Measurements from ENCODE around the gene MGAT4C. TPM values are rescaled to one million over a fixed set of nuclear protein-coding genes. Genes with fewer than 3 reads are reported as not detected.
"Not testable (repeated sequence)": the region's sequence is repeated elsewhere in the genome, so short reads cannot be mapped to it uniquely, and the experiment has no call there.

The MGAT4C gene
- total RNA-seq, 2 experiments from 2014 or later: not detected

DNA sequence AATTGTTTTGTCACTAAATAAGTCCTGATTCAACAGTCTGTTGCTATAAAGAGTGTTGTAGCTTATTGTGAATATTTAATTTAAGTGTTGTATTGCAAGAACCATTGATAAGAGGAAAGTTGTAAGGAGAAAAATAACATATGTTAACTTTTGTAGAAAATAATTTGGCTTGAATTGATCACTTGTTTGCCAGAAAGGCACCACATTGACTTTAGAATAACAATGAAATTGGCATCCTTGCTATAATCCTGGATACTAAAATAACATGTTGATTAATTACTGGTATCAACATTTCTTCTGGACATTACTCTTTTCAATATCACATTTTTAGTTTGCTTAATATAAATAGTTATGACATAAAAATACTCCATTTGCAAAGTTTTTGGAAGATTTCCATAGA, 159.0 kb downstream of the MGAT4C start:
- Mint-ChIP-seq H3K9me3 (ENCODE audit: insufficient read depth) (no peaks in the 10 kb centered on the region), H3K27me3 (ENCODE audit: low read depth) (no peaks in the 10 kb centered on the region), H3K4me1 (ENCODE audit: low read depth) (no peaks in the 10 kb centered on the region), H3K4me3 (no peak overlapping the region), H3K36me3 (ENCODE audit: low read depth) (no peaks in the 10 kb centered on the region), H3K27ac (no peak overlapping the region)
- no peak for DNase-seq
- ChIA-PET CTCF (no interaction called here), POLR2A (no interaction called here)
- no peak for ATAC-seq

DNA sequence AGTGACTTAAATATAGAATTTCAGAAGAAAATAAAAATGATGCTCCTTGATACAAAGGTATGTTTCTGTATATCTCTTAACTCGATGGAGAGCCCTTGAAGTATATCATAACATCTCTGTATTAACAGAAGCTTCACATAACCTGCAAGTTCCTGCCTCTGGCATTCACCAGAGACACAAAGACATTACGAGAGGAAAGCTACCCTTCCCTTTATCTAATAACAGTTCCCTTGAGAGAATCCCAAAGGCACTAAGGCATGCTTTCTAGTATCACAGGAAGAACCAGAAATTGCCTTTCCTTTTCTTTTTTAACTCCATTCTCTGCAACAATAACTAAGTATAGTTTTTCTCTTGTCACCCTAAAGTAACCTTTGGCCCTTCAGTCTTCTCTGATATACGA, 164.5 kb downstream of the MGAT4C start:
- Mint-ChIP-seq H3K4me1 (ENCODE audit: low read depth) (no peaks in the 10 kb centered on the region), H3K27me3 (ENCODE audit: low read depth) (no peaks in the 10 kb centered on the region), H3K27ac (no peak overlapping the region), H3K9me3 (ENCODE audit: insufficient read depth) (no peaks in the 10 kb centered on the region), H3K4me3 (no peak overlapping the region), H3K36me3 (ENCODE audit: low read depth) (no peaks in the 10 kb centered on the region)
- no peak for ATAC-seq
- no peak for DNase-seq
- ChIA-PET CTCF (interaction anchor here (0.7 kb wide), 1 partner anchor 595 kb away, joined by 3 read pairs; no protein-coding TSS in a partner anchor), POLR2A (no interaction called here)

DNA sequence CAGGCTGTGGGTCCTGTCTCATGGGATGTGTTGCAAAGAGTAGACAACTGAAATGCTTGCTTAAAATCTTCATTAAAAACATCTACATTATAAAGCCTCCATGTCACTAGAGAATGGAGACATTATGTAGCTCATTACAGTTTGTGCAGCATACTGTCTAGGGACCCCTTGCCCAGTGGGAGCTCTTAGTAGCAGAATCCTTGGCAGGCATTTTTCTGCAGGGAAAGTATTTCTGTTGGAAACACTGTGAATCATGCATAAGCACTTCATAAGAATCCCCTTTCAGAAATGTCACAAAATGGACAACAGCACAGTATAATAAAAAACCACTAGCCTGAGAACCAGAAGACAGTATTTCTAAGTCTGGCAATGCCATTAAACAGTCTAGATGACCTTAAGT, 174.3 kb downstream of the MGAT4C start:
- ATAC-seq (no peak), DNase-seq (no peak)
- Mint-ChIP-seq H3K36me3 (ENCODE audit: low read depth) (no peaks in the 10 kb centered on the region), H3K27ac (no peak overlapping the region), H3K4me3 (no peak overlapping the region), H3K9me3 (ENCODE audit: insufficient read depth) (no peaks in the 10 kb centered on the region), H3K27me3 (ENCODE audit: low read depth) (no peaks in the 10 kb centered on the region), H3K4me1 (ENCODE audit: low read depth) (no peaks in the 10 kb centered on the region)
- POLR2A ChIA-PET: no interaction called here
- CTCF ChIA-PET: no interaction called here

DNA sequence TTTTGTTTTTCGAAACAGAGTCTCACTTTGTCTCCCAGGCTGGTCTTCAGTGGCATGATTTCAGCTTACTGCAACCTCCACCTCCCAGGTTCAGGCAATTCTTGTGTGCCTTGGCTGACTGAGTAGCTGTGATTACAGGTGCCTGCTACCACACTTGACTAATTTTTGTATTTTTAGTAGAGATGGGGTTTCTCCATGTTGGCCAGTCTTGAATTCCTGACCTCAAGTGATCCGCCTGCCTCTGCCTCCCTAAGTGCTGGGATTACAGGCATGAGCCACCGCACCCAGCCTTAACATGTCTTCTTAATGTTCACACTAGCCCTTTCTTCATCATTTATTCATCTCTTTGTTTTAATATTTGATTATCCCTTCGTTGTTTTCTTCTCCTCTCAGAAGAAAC, 197.1 kb downstream of the MGAT4C start:
- POLR2A ChIA-PET; H3K27me3 Mint-ChIP-seq (ENCODE audit: low read depth); CTCF ChIA-PET; H3K4me3 Mint-ChIP-seq; H3K9me3 Mint-ChIP-seq (ENCODE audit: insufficient read depth); DNase-seq; H3K36me3 Mint-ChIP-seq (ENCODE audit: low read depth); H3K4me1 Mint-ChIP-seq (ENCODE audit: low read depth); ATAC-seq; H3K27ac Mint-ChIP-seq: not testable (repeated sequence)

DNA sequence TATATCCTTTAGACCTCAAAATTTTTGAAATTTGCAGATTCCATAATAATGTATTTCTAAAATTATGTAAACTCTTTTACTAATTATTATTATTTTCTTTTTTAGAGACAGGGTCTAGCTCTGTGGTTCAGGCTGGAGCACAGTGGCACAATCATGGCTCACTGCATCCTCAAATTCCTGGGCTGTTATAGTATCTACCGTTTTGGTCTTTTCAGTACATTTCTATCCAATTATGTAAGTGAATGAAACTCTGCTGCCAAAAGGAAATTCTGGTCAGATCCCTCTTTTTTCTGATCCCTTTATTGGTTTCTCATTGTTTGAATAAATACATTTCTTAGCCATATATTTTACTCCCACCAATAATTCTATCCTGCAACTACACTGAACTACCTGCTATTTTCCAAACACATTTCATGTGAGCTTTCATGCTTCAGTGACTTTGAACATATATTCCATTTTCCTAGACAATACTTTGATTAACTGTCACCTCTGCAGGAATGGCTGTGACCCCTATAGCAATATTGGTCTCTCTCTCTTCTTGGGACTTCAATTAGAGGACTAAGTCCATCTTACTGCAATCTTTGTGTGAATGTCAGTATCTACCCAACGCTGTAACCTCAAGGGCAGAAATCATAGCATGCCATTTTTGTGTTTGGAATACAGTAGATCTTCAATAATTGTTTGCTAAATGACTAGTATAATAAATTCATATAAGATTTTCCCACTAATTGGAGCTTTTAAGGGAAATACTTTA, 198.9 kb downstream of the MGAT4C start:
- Mint-ChIP-seq H3K27me3 (ENCODE audit: low read depth) (no peaks in the 10 kb centered on the region), H3K4me1 (ENCODE audit: low read depth) (no peaks in the 10 kb centered on the region), H3K36me3 (ENCODE audit: low read depth) (no peaks in the 10 kb centered on the region), H3K27ac (no peak overlapping the region), H3K9me3 (ENCODE audit: insufficient read depth) (peaks cover 4% of the 10 kb centered on the region), H3K4me3 (no peak overlapping the region)
- CTCF ChIA-PET: no interaction called here
- POLR2A ChIA-PET: no interaction called here
- ATAC-seq (no peak), DNase-seq (no peak)

DNA sequence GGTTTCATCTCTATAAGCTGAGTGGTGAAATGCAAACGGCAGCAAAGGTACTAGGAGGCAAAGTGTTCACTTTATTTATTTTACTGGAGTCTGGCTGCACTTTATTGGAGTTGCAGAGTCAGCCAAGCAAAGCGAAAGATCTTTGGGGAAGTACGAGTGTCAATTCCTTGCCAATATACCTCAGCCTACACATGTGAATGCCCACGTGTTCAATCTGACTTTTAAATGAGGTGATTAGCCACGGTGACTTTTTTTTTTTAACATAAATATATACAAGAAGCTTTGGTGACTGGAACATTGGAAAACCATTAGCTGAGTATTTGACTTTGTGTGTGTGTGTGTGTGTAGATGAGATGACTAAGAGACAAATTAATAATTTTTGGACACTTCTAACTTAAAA, 203.3 kb downstream of the MGAT4C start:
- POLR2A ChIA-PET: no interaction called here
- ATAC-seq (no peak), DNase-seq (no peak)
- CTCF ChIA-PET: no interaction called here
- H3K4me3 Mint-ChIP-seq: no peak overlapping the region
- H3K9me3 Mint-ChIP-seq (ENCODE audit: insufficient read depth): peaks cover 2% of the 10 kb centered on the region
- no peaks in the 10 kb centered on the region for H3K27me3 Mint-ChIP-seq (ENCODE audit: low read depth)
- H3K27ac Mint-ChIP-seq: no peak overlapping the region
- H3K36me3 Mint-ChIP-seq (ENCODE audit: low read depth): no peaks in the 10 kb centered on the region
- H3K4me1 Mint-ChIP-seq (ENCODE audit: low read depth): no peaks in the 10 kb centered on the region

DNA sequence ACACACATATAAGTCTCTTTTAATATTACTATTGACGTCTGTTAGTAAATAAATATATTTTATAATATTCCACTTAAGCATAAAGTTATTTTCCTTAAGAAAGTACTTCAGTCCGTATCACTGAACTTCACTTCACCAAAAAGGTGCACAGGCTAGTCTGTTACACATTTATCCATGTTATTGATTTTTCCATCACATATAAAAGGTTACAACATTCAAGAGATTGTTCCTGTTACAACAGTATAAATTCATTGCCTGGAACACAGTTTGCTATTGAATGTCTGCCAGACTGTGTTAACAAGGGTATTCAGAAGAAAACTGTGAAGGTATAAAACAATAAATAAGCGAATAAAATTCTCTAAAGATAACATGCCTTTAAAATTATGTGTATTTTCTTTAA, 206.2 kb downstream of the MGAT4C start:
- CTCF ChIA-PET: no interaction called here
- POLR2A ChIA-PET: no interaction called here
- Mint-ChIP-seq H3K36me3 (ENCODE audit: low read depth) (no peaks in the 10 kb centered on the region), H3K4me3 (no peak overlapping the region), H3K9me3 (ENCODE audit: insufficient read depth) (peaks cover 10% of the 10 kb centered on the region), H3K27me3 (ENCODE audit: low read depth) (no peaks in the 10 kb centered on the region), H3K27ac (no peak overlapping the region), H3K4me1 (ENCODE audit: low read depth) (no peaks in the 10 kb centered on the region)
- DNase-seq (no peak), ATAC-seq (no peak)

DNA sequence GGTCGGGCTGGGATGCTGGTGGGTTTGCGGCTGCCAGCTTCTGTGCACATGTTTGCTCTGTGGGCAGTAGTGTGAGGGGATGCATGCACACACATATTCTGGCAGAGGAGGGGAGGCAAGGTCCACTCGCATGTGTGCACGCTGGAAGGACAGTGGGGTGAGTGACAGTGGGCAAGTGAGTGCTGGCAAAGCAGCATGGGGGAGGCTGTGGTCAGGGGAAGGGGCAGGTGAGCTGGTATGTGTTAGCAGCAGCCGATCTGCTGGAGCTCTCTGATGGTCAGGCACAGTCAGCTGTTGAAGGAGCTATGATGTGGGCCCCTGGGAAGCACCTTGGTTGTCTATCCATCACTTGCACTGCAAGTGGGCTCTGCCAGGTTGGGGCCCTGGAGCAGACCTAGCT, 211.8 kb downstream of the MGAT4C start:
- ATAC-seq (no peak), DNase-seq (no peak)
- ChIA-PET POLR2A (interaction anchor here (0.6 kb wide), 1 partner anchor 363 kb away, joined by 3 read pairs; no protein-coding TSS in a partner anchor), CTCF (no interaction called here)
- Mint-ChIP-seq H3K4me1 (ENCODE audit: low read depth) (no peaks in the 10 kb centered on the region), H3K27me3 (ENCODE audit: low read depth) (no peaks in the 10 kb centered on the region), H3K27ac (no peak overlapping the region), H3K4me3 (no peak overlapping the region), H3K9me3 (ENCODE audit: insufficient read depth) (peaks cover 16% of the 10 kb centered on the region), H3K36me3 (ENCODE audit: low read depth) (no peaks in the 10 kb centered on the region)

DNA sequence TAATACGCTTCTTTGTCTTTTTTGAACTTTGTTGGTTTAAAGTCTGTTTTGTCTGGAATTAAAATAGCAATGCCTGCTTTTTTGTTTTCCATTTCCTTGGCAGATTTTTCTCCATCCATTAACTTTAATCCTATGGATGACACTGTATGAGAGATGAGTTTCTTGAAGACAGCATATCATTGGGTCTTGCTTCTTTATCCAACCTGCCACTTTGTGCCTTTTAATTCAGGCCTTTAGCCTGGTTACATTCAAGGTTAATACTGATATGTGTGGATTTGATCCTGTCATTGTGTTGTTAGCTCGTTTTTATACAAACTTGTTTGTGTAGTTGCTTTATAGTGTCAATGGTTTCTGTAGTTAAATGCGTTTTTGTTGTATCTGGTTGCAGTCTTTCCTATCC, 214.1 kb downstream of the MGAT4C start:
- no peak for DNase-seq
- ChIA-PET CTCF (no interaction called here), POLR2A (no interaction called here)
- H3K4me1 Mint-ChIP-seq (ENCODE audit: low read depth): no peaks in the 10 kb centered on the region
- no peaks in the 10 kb centered on the region for H3K27me3 Mint-ChIP-seq (ENCODE audit: low read depth)
- H3K9me3 Mint-ChIP-seq (ENCODE audit: insufficient read depth): peaks cover 14% of the 10 kb centered on the region
- ATAC-seq: no peak
- H3K27ac Mint-ChIP-seq: no peak overlapping the region
- H3K36me3 Mint-ChIP-seq (ENCODE audit: low read depth): no peaks in the 10 kb centered on the region
- H3K4me3 Mint-ChIP-seq: no peak overlapping the region

DNA sequence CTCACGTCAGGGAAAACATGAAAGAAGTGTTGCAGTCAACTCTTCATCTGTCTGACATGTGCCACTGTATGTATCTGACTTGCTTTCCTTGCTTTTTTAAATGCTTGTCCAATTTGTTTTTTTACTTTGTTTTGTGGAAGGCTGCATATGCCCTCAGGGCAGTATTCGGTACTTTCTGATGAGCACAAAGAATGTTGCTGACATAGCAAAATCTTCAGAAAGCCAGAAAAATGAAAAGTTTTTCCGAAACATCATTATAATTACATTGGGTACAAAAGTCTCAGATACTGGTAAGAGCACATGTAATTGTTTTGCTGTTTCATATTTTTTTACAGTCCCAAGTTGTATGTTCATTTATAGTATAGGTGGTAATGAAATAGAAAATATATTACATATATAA, 237.8 kb downstream of the MGAT4C start:
- ATAC-seq: no peak
- Mint-ChIP-seq H3K27ac (no peak overlapping the region), H3K27me3 (ENCODE audit: low read depth) (no peaks in the 10 kb centered on the region), H3K9me3 (ENCODE audit: insufficient read depth) (no peaks in the 10 kb centered on the region), H3K36me3 (ENCODE audit: low read depth) (no peaks in the 10 kb centered on the region), H3K4me1 (ENCODE audit: low read depth) (no peaks in the 10 kb centered on the region), H3K4me3 (no peak overlapping the region)
- CTCF ChIA-PET: no interaction called here
- POLR2A ChIA-PET: no interaction called here
- no peak for DNase-seq

DNA sequence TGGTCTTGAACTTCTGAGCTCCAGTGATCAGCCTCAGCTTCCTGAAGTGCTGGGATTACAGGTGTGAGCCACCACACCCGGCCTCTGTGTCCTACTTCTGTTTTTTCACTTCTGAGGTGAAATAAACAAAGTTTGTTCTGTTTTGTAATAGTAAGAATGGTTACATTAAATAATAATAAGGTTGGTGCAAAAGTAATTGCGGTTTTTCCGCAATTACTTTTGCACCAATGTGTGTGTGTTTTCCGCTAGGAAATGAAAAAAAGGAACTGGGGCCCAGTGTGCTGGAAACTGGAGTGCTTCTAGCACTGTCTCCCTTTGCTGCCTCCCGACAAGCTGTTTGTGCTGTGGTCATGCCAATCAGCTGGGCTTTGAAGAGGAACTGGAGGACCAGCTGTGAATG, 241.2 kb downstream of the MGAT4C start:
- H3K27me3 Mint-ChIP-seq (ENCODE audit: low read depth): no peaks in the 10 kb centered on the region
- H3K9me3 Mint-ChIP-seq (ENCODE audit: insufficient read depth): no peaks in the 10 kb centered on the region
- H3K36me3 Mint-ChIP-seq (ENCODE audit: low read depth): no peaks in the 10 kb centered on the region
- no peak for DNase-seq
- no peaks in the 10 kb centered on the region for H3K4me1 Mint-ChIP-seq (ENCODE audit: low read depth)
- ATAC-seq: no peak
- ChIA-PET CTCF (no interaction called here), POLR2A (no interaction called here)
- no peak overlapping the region for H3K27ac Mint-ChIP-seq
- no peak overlapping the region for H3K4me3 Mint-ChIP-seq

DNA sequence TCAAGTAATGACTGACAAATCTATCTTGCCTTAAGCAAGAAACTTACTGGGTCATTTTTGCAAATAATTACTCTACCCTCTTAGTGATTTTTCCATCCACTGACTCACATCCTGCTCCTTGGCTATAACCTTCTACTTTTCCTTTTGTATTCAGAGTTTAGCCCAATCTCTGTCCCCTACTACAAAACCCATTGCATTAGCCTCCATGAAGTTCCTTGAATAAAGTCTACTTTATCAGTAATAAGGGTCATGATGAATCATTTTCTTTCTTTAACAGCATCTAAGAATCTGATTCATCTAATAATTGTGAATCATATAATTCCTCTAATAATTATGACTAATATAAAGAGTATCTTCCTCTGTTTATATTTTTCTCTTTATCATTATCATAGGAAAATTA, 249.5 kb downstream of the MGAT4C start:
- Mint-ChIP-seq H3K4me3 (no peak overlapping the region), H3K27ac (no peak overlapping the region), H3K27me3 (ENCODE audit: low read depth) (no peaks in the 10 kb centered on the region), H3K9me3 (ENCODE audit: insufficient read depth) (peaks cover 3% of the 10 kb centered on the region), H3K36me3 (ENCODE audit: low read depth) (no peaks in the 10 kb centered on the region), H3K4me1 (ENCODE audit: low read depth) (no peaks in the 10 kb centered on the region)
- ChIA-PET POLR2A (no interaction called here), CTCF (no interaction called here)
- DNase-seq (no peak), ATAC-seq (no peak)

DNA sequence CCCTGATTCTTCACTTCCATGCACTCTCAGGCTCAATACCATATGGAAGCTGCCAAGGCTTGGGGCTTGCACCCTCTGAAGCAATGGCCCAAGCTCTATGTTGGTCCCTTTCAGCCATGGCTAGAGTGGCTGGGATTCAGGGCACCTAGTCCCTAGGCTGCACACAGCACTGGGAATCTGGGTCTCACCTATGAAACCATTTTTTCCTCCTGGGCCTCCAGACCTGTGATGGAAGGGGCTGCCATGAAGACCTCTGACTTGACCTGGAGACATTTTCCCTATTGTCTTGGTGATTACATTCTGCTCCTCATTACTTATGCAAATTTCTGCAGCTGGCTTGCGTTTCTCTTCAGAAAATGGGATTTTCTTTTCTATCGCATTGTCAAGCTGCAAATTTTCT, 258.1 kb downstream of the MGAT4C start:
- DNase-seq (no peak), ATAC-seq (no peak)
- Mint-ChIP-seq H3K27ac (no peak overlapping the region), H3K27me3 (ENCODE audit: low read depth) (no peaks in the 10 kb centered on the region), H3K4me1 (ENCODE audit: low read depth) (no peaks in the 10 kb centered on the region), H3K4me3 (no peak overlapping the region), H3K9me3 (ENCODE audit: insufficient read depth) (peaks cover 8% of the 10 kb centered on the region), H3K36me3 (ENCODE audit: low read depth) (no peaks in the 10 kb centered on the region)
- ChIA-PET CTCF (no interaction called here), POLR2A (no interaction called here)

Data from activated CD8-positive, alpha-beta T cell treated with anti-CD3 and anti-CD28 coated beads, Interleukin-2, amount 10 ng/mL, durations not matched to agents 7 days and 5 days (primary cell).